HG03280 (cell line): ENCODE measurements around the gene TPI1.
"Not testable (repeated sequence)": the region's sequence is repeated elsewhere in the genome, so short reads cannot be mapped to it uniquely, and the experiment has no call there.

Source experiments
- ATAC-seq: cut with Tn5 transposase; IDR thresholded peaks from one replicate; pipeline ENCODE4 v1.9.1; 2021; ENCODE audit warnings: mild to moderate bottlenecking, moderate library complexity; ENCODE audit not compliant: unreplicated experiment

The TPI1 gene

DNA sequence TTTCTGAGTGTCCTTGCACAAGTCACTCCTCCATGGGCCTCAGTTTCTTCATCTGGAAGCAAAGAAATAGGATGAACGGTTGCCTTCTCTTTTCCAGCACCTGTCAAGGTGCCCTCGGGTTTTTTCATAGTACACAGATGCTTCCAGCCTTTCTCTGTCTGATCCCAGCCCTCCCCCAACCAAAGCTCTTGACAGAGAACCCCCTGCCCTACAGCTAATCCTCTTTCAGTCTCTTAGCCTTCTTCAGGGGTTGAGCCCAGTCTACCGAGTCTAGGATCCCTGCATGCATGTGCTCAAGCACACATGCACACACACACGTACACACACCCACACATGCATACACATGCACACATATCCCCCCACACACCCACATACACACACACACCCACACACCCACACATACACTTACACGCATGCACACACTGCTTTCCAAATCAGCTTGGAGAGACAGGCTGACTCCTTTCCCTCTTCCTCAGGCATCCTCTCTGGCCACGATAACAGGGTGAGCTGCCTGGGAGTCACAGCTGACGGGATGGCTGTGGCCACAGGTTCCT lies 20.9 kb upstream of the TPI1 start:
- no peak for ATAC-seq

- ATAC-seq: no peak
Observed at GRCh38 chr12:6847676-6848075, 19.7 kb upstream of the TPI1 start.

DNA sequence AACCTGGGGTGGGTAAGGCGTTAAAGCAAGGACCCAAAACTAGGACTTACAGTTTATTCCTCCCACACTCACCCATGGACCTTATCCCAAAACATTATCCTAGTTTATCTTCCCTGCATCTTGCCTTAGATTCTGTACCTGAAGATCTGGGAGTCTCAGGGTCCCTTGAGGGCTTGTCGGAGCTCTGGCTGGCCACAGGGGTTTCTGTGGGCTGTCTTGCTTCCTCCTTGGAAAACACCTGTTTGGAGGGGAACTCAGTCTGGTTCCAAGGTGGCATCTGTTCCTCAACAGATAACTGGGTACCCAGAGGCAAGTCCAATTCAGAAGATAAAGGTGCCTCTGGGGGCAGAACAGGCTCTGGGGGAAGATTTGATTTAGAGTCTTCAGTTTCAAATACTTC lies 17.9 kb upstream of the TPI1 start:
- ATAC-seq: no peak

DNA sequence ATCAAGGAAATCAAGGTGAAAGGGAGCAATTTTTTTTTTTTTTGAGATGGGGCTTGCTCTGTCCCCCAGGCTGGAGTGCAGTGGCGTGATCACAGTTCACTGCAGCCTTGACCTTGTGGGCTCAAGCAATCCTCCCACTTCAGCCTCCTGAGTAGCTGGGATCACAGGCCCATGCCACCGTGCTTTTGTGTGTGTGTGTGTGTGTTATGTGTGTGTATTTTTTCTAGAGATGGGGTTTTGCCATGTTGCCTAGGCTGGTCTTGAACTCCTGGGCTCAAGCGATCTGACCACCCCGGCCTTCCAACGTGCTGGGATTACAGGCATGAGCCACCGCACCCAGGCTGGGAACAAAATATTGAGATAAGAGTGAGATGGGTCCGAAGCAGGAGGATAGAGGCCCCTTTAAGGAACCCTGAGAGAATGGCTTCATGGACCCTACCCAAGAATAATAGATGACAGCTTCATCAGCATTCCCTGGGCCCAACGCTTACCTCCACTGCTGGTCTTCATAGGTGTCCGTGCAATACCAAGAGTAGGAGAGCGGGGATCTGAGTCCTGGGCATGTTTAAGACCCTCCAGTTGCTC lies 17.3 kb upstream of the TPI1 start:
- ATAC-seq: no peak

DNA sequence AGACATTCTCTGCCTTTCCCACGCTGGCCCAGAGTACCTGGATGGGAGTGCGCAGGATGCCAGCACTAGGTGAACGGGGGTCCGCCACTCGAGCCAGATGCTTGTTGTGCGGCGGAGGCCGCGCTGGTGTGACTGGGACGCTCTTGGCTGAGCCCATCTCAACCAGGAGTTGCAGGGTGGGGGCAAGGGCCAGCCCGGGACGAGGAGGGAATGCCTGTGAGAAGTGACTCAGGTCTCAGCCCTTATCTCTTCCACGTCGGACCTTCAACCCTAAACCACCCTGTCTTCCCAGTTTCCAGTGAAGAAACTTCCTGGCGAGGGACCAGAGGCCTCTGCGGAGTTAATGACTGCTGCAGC lies 16.6 kb upstream of the TPI1 start:
- no peak for ATAC-seq

GRCh38 chr12:6851153-6851920 lies 16.0 kb upstream of the TPI1 start, which contains the start of gene CDCA3:
Gene CDCA3 (minus strand): TSS chr12:6851286. CDS start chr12:6850952, 334 bp downstream.
- ATAC-seq: peak; percentile 52

DNA sequence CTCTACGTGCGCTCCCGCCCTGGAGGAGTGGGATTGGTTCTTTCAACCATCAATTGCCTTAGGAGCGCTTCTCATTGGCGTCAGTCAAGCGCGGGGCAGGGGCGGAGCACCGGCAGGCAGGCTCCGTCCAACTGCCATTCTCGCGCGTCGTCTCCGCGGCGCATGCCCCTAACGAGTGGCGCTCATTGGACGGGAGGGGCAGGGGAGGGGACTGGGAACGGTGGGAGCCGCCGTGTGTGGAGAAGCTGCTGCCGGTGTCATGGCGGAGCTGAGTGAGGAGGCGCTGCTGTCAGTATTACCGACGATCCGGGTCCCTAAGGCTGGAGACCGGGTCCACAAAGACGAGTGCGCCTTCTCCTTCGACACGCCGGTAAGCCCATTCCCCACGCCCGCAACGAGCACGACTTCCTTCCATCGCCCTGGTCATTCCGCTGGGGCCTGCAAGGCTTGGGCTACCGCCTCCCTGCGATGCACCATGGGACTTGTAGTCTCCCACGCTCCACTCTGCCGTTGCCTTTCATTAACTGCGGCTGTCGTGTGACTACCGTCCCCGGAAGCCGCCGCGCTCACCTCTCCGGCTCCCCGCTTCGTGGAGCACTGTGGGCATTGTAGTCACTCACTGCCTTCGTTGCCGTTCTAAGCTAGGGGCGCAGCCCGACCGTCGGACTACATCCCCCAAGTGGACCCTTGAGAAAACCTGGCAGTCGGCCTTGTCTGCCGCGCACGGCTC lies 15.2 kb upstream of the TPI1 start, which contains the start of gene USP5:
Gene USP5, plus strand, starts transcription at position 230 of the 730 bp plus-strand sequence. Its CDS starts 30 bp downstream, at position 260.
- peak; percentile 72 for ATAC-seq

DNA sequence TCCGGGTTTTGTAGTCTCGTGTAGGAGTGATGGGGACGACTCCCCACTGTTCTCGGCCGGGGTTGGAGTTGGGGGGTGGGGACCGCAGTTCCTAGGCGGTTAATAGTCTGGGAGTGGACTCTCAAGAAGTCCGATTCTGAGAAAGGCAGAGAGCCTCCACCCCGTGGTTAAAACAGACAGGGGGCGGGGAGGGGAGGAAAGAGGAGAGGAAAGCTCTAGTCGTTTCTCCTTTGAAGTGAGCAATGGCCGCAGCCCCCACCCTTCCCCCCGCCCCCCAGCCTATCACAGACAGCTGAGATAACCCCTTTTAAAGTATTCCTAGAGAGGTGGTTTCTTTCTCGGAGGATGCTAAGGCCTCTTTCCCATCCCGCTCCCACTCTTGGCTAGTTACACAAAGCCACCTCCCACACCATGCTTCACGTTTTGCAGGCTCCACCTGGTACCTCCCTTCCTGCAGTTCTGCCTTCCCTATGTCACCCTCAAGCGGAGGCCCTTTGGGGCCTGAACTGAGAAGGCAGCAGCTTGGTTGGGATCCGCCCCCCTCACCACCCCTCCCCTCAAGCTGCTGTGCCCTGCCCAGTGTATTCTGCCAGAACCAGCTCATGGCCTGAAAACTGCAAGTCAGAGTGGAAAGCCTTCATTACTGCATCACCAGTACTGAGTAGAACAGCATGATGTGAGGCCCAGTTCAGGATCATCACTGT lies 14.5 kb upstream of the TPI1 start:
- ATAC-seq: no peak

- ATAC-seq: no peak
Observed at GRCh38 chr12:6853626-6854025, 13.7 kb upstream of the TPI1 start.

- ATAC-seq: no peak
Observed at GRCh38 chr12:6854036-6854435, 13.3 kb upstream of the TPI1 start.

- no peak for ATAC-seq
Observed at GRCh38 chr12:6855322-6855721, 12.0 kb upstream of the TPI1 start.

- no peak for ATAC-seq
Observed at GRCh38 chr12:6858799-6859198, 8.5 kb upstream of the TPI1 start.

DNA sequence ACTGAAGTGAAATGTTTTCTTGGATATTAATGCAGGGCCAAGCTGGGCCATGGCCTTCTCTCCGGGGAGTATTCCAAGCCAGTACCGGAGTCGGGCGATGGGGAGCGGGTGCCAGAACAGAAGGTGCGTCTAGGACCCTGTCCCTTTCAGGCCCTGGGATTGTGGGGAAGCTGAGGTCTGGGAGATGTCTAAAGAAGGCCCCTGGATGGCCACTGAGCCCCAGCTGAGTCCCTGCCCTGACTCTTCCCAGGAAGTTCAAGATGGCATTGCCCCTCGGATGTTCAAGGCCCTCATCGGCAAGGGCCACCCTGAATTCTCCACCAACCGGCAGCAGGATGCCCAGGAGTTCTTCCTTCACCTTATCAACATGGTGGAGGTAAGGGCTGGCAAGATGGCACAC lies 7.2 kb upstream of the TPI1 start:
- ATAC-seq: no peak

- no peak for ATAC-seq
Observed at GRCh38 chr12:6860942-6861341, 6.4 kb upstream of the TPI1 start.

DNA sequence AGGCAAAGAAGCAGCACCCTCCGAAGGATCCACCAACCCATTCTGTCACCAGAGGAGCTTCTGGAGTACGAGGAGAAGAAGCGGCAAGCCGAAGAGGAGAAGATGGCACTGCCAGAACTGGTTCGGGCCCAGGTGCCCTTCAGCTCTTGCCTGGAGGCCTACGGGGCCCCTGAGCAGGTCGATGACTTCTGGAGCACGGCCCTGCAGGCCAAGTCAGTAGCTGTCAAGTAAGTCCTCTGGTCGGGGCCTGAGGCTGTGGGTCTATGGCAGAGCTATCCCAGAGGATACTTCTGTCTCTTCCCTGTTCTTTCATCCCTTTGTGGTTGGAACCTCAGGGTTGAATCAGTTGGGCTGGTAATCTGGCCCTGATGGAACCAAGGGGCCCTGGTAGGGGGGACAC lies 5.9 kb upstream of the TPI1 start:
- no peak for ATAC-seq

- no peak for ATAC-seq
Observed at GRCh38 chr12:6863033-6863432, 4.3 kb upstream of the TPI1 start.

DNA sequence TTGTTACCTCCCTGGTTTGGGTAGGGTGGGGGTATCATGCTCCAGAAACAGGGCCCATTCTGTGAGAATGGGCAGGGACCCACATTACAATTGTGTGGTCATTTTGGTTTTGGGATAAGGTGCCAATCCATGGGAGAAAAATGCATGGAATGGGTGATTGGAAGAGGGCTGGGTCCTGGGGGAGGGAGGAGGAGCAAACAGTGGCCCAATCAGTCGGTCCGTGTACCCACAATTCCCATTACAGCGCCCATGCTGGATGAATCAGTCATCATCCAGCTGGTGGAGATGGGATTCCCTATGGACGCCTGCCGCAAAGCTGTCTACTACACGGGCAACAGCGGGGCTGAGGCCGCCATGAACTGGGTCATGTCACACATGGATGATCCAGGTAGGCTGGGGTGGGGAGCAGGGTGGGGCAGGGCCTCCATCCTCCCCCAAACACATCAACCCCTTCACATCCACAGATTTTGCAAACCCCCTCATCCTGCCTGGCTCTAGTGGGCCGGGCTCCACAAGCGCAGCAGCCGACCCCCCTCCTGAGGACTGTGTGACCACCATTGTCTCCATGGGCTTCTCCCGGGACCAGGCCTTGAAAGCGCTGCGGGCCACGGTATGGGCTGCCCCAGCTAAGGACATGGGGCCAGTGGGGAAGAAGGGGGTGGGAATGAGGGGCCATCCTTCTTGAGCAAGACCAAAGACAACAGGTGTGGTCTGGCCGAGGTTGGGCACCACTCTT lies 3.6 kb upstream of the TPI1 start:
- ATAC-seq: no peak

DNA sequence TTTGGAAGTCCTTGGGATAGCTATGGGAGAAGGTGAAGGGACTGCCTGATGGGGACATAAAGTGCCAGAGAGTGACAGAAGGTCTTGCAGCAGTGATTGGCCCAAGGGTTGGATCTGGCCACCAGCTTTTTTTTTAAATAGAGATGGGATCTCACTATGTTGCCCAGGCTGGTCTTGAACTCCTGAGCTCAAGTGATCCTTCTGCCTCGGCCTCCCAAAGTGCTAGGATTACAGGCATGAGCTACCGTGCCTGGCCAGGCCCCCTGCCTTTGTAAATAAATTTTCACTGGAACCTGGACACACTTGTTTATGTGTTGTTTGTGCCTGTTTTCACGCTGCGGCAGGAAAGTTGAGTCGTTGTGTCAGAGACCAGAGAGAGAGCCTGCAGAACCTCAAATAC lies 2.0 kb upstream of the TPI1 start:
- not testable (repeated sequence) for ATAC-seq

DNA sequence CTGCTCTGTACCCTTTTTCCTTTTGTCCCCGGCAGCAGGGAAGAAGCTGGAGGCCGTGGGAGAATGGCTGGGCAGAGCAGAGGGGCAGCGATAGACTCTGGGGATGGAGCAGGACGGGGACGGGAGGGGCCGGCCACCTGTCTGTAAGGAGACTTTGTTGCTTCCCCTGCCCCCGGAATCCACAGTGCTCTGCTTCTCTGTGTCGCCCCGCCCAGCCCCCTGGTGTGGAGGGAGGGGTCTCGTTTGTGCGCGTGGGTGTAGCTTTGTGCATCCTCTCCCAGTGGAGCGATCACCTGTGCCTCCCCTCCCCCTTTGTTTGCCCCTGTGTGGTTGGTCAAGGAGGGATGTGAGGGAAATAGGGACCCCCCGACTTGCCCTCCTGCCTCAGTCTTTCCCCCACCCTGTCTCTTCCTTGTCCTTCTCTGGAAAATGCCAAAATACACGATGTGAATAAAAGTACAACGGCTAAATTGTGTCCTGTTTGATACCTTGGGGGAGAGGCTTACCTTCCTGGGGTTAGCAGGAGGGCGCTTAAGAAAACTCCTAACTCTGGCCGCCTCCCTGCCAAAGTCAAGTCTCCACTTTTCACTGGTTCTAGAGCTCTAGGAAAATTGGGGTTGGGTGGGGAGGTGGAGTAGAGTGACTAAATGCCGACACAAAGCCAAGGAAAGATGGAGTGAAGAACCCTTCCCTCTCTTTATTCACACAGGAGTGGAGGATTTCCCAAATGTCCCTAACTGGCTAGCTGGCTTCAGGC lies 990 bp upstream of the TPI1 start:
- no peak for ATAC-seq
